ENCODE results near the gene JADE1. TPM values are rescaled to one million over a fixed set of nuclear protein-coding genes. Genes with fewer than 3 reads are reported as not detected.

Gene JADE1
- total RNA-seq: 35.6 TPM

GRCh38 chr4:128809477-128810330 is at the start of gene JADE1:
JADE1 (plus strand) TSS chr4:128809700; CDS start chr4:128831759, 22,059 bp downstream.

All from metanephros (tissue), 1 donor.